HG03196 (cell line): ENCODE data around the gene SCNN1A.
"Not testable (repeated sequence)": the region's sequence is repeated elsewhere in the genome, so short reads cannot be mapped to it uniquely, and the experiment has no call there.

ENCODE experiments used
- ATAC-seq: cut with Tn5 transposase; IDR thresholded peaks from one replicate; pipeline ENCODE4 v1.9.1; 2021; ENCODE audit not compliant: unreplicated experiment

The SCNN1A gene

DNA sequence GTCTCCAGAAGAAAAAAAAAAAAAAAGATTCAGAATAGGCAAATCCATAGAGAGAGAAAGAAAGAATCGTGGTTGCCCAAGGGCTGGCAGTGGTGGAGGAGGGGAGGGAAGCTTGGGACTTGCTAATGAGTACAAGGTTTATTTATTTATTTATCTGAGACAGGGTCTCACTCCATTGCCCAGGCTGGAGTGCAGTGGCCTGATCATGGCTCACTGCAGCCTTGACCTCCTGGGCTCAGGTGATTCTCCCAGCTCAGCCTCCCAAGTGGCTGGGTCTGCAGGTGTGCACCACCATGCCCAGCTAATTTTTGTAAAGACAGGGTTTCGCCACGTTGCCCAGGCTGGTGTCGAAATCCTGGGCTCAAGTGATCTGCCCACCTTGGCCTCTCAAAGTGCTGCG lies 23.7 kb downstream of the SCNN1A start:
- no peak for ATAC-seq

GRCh38 chr12:6347367-6348338 lies 27.7 kb downstream of the SCNN1A start:
- ATAC-seq, result no peak

DNA sequence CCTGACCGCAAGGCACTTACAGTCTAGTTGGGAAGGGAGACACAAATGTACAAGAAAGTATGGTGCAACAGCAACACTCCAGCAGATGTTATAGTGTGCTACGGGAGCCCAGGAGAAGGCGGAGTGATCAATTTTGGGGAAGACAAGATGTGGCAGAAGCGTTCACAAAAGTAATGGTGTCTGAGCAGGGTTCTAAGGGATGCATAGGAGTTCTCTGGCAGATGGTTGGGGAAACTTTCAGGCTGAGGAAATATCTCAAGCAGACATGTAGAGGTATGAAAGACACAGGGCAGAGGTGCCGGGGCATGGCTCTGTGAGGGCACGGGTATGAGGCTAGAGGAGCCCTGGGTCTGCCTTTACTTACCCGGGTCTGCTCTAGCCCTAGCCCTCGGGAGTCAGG lies 28.4 kb downstream of the SCNN1A start:
- ATAC-seq, result no peak

DNA sequence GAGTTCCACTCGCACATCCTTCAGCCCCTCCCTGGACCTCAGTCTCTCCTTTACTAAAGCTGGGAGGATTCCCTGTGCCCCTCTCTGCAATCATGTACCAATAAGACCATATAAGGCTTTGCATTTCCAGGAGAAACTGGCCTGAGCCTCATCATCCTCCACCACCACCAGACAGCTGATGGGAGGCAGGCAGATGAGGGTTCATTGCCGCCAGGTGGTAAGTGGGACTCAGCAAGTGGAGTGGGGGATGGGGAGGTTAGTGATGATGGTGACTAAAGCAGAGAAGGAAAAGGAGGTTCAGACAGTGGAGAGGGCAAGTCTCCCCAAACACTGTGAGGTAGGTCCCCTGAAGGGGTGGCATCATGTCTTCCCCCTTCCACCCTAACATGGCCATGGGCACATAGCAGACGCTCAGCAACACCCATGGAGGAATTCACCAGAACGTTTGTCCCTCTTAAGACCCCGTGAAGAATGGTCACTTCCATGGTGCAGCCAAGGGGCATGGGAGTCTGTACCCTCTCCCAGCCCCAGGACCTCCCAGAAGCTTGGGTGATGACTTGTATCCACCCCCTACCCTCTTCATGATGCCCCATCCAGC lies 29.0 kb downstream of the SCNN1A start:
- no peak for ATAC-seq

- ATAC-seq, result no peak
These were observed 29.9 kb downstream of the SCNN1A start for GRCh38 chr12:6345319-6346091.

DNA sequence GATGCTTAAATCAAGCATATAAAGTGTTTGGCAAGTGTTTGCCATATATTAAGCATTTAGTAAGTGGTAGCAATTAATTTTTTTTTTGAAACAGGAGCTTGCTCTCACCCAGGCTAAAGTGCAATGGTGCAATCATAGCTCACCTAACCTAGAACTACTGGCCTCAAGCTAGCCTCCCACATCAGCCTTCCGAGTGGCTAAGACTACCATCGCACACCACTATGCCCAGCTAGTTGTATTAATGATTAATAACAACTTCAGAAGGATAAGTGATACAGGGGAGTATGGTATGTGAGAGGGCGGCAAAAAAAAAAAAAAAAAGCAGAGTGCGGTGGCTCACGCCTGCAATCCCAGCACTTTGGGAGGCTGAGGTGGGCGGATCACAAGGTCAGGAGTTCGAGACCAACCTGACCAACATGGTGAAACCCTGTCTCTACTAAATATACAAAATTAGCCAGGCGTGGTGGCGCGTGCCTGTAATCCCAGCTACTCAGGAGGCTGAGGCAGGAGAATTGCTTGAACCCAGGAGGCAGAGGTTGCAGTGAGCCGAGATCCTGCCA lies 31.2 kb downstream of the SCNN1A start:
- not testable (repeated sequence) for ATAC-seq

GRCh38 chr12:6343518-6343917 lies 31.8 kb downstream of the SCNN1A start:
- ATAC-seq, result no peak

- ATAC-seq, result no peak
These were observed 33.0 kb downstream of the SCNN1A start for GRCh38 chr12:6342140-6342889.

DNA sequence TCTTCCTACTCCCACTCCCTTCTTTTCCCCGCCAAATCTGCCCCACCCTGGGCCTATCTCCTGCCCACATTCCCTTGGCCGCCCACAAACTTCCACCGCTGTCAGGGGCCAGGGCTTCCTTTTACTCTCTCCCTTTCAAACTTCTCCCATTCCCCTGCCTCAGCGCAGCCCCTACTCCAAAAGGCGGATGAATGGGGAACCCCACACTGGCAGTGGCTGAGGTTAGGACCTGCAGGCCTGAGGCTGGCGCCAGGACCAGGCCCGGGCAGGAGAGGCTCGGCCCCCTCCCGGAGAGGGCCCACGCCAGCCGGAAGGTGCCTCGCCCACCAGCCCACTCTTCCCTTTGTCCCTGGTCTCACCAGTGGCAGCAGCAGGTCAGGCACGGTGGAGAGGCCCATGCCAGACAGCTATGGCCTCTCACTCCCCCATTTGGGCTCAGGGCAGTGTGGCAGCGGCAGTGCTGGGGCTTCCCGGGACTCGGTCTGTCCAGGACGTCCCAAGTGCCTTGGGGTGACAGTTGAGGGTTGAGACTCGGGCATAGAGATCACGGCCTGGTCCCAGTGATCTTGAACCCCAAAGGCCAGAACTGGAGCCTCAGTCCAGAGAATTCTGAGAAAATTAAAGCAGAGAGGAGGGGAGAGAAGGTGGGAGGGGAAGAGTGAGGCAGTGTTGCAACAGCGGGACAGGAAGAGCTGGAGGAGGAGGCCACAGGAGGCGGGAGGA lies 33.8 kb downstream of the SCNN1A start, which contains the start of gene TNFRSF1A:
Gene TNFRSF1A (minus strand): TSS at position 660 of the 723 bp plus-strand sequence. CDS start 262 bp downstream, at position 398.
- no peak for ATAC-seq

DNA sequence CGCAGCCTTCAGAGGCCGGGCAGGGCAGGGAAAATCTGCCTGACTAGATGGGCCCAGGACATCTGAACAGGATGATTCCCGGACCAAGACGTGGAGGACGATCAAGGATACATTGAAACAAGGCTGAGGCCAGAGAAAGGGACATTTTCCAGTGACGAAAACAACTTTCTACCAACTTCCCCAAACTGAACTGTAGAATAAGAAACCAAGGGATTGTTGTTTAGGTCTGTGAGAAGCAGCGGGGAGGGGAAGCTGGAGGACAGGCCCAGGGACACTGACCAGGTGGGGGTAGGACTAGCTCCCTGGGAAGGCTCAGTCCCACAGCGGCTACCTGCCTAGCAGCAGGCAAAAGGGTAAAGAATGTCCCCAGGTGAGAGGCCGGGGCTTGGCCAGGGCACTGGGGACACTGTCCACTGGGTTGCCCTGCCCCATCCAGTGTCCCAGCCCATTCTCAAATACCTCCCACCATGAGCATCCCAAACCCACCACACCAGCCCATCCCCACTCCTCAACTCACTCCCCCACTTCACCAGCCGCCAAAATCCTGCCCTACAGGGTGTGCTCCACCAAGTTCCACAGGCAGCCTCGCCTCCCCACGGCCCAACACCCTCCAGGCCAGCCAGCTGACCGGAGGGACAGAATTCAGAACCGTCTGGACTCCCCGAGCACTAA lies 34.5 kb downstream of the SCNN1A start:
- no peak for ATAC-seq

DNA sequence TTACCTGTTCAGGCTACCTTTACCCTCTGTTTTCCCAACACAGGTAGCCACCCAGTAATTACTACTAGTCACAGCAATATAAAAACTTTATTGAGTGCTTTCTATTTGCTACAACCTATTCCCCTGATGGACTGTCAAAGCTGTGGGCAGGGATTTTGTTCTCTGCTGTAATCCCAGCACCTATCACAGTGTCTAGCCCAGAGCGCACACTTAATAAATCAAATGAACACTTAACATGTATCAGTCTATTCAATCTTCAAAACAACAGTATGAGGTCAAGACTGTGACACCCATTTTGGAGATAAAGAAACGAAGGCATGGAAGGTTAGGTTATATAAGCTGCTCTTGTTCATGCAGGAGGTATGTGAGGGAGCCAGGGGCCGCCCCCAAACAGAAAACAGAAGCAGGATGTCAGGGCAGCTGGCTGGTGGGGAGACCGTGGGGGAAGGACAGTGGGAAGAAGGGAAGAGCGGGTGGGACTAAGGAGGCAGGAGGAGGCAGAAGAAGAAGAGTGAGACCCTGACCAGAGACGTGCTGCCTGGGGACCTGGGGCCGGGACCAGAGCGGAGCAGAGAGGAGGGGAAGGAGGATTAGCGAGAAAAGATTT lies 35.2 kb downstream of the SCNN1A start:
- ATAC-seq, result no peak

- no peak for ATAC-seq
These were observed 36.4 kb downstream of the SCNN1A start for GRCh38 chr12:6338955-6339354.

GRCh38 chr12:6338536-6338935 lies 36.8 kb downstream of the SCNN1A start:
- ATAC-seq, result not testable (repeated sequence)

GRCh38 chr12:6337958-6338433 lies 37.4 kb downstream of the SCNN1A start:
- no peak for ATAC-seq

GRCh38 chr12:6336889-6337853 lies 38.2 kb downstream of the SCNN1A start:
- no peak for ATAC-seq

GRCh38 chr12:6336079-6336888 lies 39.1 kb downstream of the SCNN1A start:
- ATAC-seq, result no peak
